Endothelial cell of umbilical vein (primary cell): ENCODE measurements around the gene MALSU1. TPM values are rescaled to one million over a fixed set of nuclear protein-coding genes. Genes with fewer than 3 reads are reported as not detected.

ENCODE experiments used
- BruUV-seq: library from RNA; stranded (reverse); fragments of 400-500 nt; replicated peaks from 2 replicates; lab custom pipeline; 2021; lab: Mats Ljungman, UMichigan
- CTCF ChIA-PET: fragments of 300-600, 350-600 bp; sonication (Branson Sonifier 250); formaldehyde crosslinking; loops from one replicate; lab custom pipeline; 2021; ENCODE audit warnings: antibody characterized with exemption, inconsistent platforms; lab: Charles Lee
- POLR2A ChIA-PET: fragments of 300-600, 350-600 bp; sonication (Branson Sonifier 250); formaldehyde crosslinking; loops from one replicate; lab custom pipeline; 2021; ENCODE audit warnings: antibody characterized with exemption, inconsistent platforms; lab: Charles Lee
- DNase-seq: peaks from one replicate; pipeline ENCODE4 v3.0.0-alpha.2; 2011; ENCODE audit warnings: low read depth, low spot score
- FAIRE-seq: peaks from 2 replicates; lab custom pipeline; 2011; peaks lifted over from hg19 to GRCh38; lab: Jason Lieb, UNC
- H2AFZ ChIP-seq: 2 replicates; pipeline ENCODE4 v1.6.0; 2012; ENCODE audit warnings: low read depth, low read length, control low read depth, inconsistent platforms
- H3K27ac ChIP-seq: 2 replicates; pipeline ENCODE4 v1.5.1; 2011; ENCODE audit warnings: low read depth, mild to moderate bottlenecking, control low read depth, low read length, moderate library complexity; ENCODE audit not compliant: insufficient read depth
- H3K27me3 ChIP-seq, 2 experiments: 2 replicates each; pipeline versions ENCODE4 v1.6.0 to v1.6.1; 2011; ENCODE audit warnings: low read length in 2 of 2, mixed read lengths in 1 of 2; ENCODE audit not compliant: control insufficient read depth in 2 of 2, insufficient read depth in 2 of 2
- H3K36me3 ChIP-seq, 2 experiments: 2 replicates in 1 of 2; 3 replicates in 1 of 2; pipeline ENCODE4 v1.5.1; 2011; ENCODE audit warnings: low read length in 2 of 2, mild to moderate bottlenecking in 1 of 2, moderate library complexity in 1 of 2; ENCODE audit not compliant: control insufficient read depth in 2 of 2, insufficient read depth in 2 of 2; ENCODE audit errors: extremely low read depth in 1 of 2
- H3K4me1 ChIP-seq: 3 replicates; pipeline ENCODE4 v1.5.1; 2011; ENCODE audit warnings: mild to moderate bottlenecking, low read length; ENCODE audit not compliant: control insufficient read depth, insufficient read depth; ENCODE audit errors: extremely low read depth
- H3K4me2 ChIP-seq: 2 replicates; pipeline ENCODE4 v1.6.1; 2011; ENCODE audit warnings: low read length, control low read depth, mixed read lengths; ENCODE audit not compliant: insufficient read depth
- H3K4me3 ChIP-seq, 3 experiments: fragments of 200-600 bp in 1 of 3; sonication (generic), shearing (Covaris generic) in 1 of 3; replicated peaks in 1 of 3; 2 replicates each; pipeline ENCODE4 v1.5.1; 2011 to 2016; ENCODE audit warnings: control low read depth in 3 of 3, low read length in 3 of 3, mild to moderate bottlenecking in 2 of 3, inconsistent platforms in 1 of 3, low read depth in 1 of 3, moderate library complexity in 1 of 3; ENCODE audit not compliant: insufficient read depth in 1 of 3
- H3K79me2 ChIP-seq: 2 replicates; pipeline ENCODE4 v1.6.0; 2012; ENCODE audit warnings: low read length, inconsistent platforms; ENCODE audit not compliant: control insufficient read depth, insufficient read depth
- H3K9ac ChIP-seq: replicated peaks from 2 replicates; pipeline ENCODE3; 2011; ENCODE audit warnings: low read length, control low read depth; ENCODE audit not compliant: insufficient read depth; ENCODE audit errors: extremely low read depth
- H3K9me1 ChIP-seq: replicated peaks from 3 replicates; pipeline ENCODE4 v1.6.0; 2011; ENCODE audit warnings: mild to moderate bottlenecking, low read length; ENCODE audit not compliant: control insufficient read depth, insufficient read depth; ENCODE audit errors: extremely low read depth
- H3K9me3 ChIP-seq: replicated peaks from 2 replicates; pipeline ENCODE4 v1.5.1; 2012; ENCODE audit warnings: low read length, inconsistent platforms; ENCODE audit not compliant: control insufficient read depth, insufficient read depth
- H4K20me1 ChIP-seq: replicated peaks from 2 replicates; pipeline ENCODE3; 2011; ENCODE audit warnings: mild to moderate bottlenecking, low read length; ENCODE audit not compliant: control insufficient read depth, insufficient read depth; ENCODE audit errors: extremely low read depth
- EZH2 ChIP-seq: IDR thresholded peaks from 2 replicates; pipeline ENCODE4 v1.6.1; 2012; ENCODE audit warnings: borderline replicate concordance, low read depth, mild to moderate bottlenecking, moderate library complexity, low read length, inconsistent platforms; ENCODE audit not compliant: severe bottlenecking
- FOS ChIP-seq: IDR thresholded peaks from 2 replicates; pipeline ENCODE4 v1.6.1; 2011; ENCODE audit warnings: mild to moderate bottlenecking, low read length, moderate library complexity, borderline replicate concordance; ENCODE audit not compliant: insufficient read depth
- GATA2 ChIP-seq: IDR thresholded peaks from 2 replicates; pipeline ENCODE4 v1.7.0; 2011; ENCODE audit warnings: low read depth, mild to moderate bottlenecking, moderate library complexity, mixed read lengths, low read length; ENCODE audit not compliant: insufficient read length, insufficient read depth
- JUN ChIP-seq: IDR thresholded peaks from 2 replicates; pipeline ENCODE4 v1.6.1; 2011; ENCODE audit warnings: borderline replicate concordance, low read depth; ENCODE audit not compliant: insufficient read length, insufficient read depth
- MYC ChIP-seq: IDR thresholded peaks from one replicate; pipeline ENCODE4 v1.6.1; 2011; ENCODE audit warnings: mild to moderate bottlenecking, low read depth, low read length
- POLR2A ChIP-seq: IDR thresholded peaks from 2 replicates; pipeline ENCODE4 v1.6.1; 2012; ENCODE audit warnings: low read depth, mild to moderate bottlenecking, control low read depth, low read length
- POLR2AphosphoS5 ChIP-seq: IDR thresholded peaks from 2 replicates; pipeline ENCODE4 v1.6.1; 2012; ENCODE audit warnings: low read depth, mild to moderate bottlenecking, control low read depth, low read length, moderate library complexity; ENCODE audit not compliant: insufficient read depth
- dilution Hi-C: fragments of 300-500 bp; cut with MboI; formaldehyde crosslinking; loops from one replicate; pipeline ENCODE4 v1.15.0; 2019; ENCODE audit warnings: low sequenced_read_pairs; ENCODE audit not compliant: extremely low pct_ligation_motif_present
- intact Hi-C: fragments of 100-400 bp; cut with micrococcal nuclease; formaldehyde crosslinking; loops from one replicate; pipeline ENCODE4 v1.10.0; 2022
- polyA plus RNA-seq, 4 experiments: library from polyadenylated mRNA; depleted of rRNA in 3 of 4; stranded (reverse) in 3 of 4; unstranded in 1 of 4; fragments of >200 nt; gene quantifications; 2 replicates each; pipeline versions ENCODE4 v1.2.1 to v1.2.3, GENCODE V29; 2011 to 2012; ENCODE audit warnings: missing spikeins in 1 of 4
- total RNA-seq: library from RNA; stranded (reverse); gene quantifications from 2 replicates; pipeline ENCODE4 v1.2.3, GENCODE V29; 2021
- TF ChIP-seq, protein P1 (sequence below), 2 donors: IDR thresholded peaks; 1 replicate in 1 of 2; 2 replicates in 1 of 2; pipeline ENCODE4 v1.5.1; 2011; ENCODE audit warnings: low read length in 2 of 2, mild to moderate bottlenecking in 2 of 2, moderate library complexity in 2 of 2, control low read depth in 1 of 2, inconsistent platforms in 1 of 2, low read depth in 1 of 2; ENCODE audit not compliant: insufficient read depth in 1 of 2; ENCODE audit errors: extremely low read depth in 1 of 2
- TF ChIP-seq, protein P2 (sequence below): IDR thresholded peaks from 2 replicates; pipeline ENCODE4 v1.6.1; 2011; ENCODE audit not compliant: insufficient read depth, insufficient read length

The MALSU1 gene
- total and polyA plus RNA-seq, 2 donors (not counting 3 experiments of a cell fraction or from before 2014, with no cell fraction given) = 62.6 to 68.0 TPM

DNA sequence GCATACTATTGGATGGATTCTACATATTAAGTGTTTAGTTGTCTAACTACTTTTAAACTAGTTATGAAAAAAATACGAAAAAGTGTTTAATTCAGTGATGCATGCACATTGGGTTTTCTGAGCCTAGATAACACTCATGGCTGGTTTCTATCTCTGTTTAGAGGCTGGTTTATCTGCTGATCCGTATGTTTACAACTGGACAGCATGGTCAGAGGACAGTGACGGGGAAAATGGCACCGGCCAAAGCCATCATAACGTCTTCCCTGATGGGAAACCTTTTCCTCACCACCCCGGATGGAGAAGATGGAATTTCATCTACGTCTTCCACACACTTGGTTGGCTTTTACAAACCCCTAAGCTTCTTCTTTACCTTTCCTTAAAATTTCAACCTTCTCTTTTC, 42.4 kb upstream of the MALSU1 start:
- POLR2A ChIA-PET = no interaction called here
- TF ChIP-seq EZH2 = no peak
- no peak for TF ChIP-seq GATA2
- TF ChIP-seq, protein P1, sequence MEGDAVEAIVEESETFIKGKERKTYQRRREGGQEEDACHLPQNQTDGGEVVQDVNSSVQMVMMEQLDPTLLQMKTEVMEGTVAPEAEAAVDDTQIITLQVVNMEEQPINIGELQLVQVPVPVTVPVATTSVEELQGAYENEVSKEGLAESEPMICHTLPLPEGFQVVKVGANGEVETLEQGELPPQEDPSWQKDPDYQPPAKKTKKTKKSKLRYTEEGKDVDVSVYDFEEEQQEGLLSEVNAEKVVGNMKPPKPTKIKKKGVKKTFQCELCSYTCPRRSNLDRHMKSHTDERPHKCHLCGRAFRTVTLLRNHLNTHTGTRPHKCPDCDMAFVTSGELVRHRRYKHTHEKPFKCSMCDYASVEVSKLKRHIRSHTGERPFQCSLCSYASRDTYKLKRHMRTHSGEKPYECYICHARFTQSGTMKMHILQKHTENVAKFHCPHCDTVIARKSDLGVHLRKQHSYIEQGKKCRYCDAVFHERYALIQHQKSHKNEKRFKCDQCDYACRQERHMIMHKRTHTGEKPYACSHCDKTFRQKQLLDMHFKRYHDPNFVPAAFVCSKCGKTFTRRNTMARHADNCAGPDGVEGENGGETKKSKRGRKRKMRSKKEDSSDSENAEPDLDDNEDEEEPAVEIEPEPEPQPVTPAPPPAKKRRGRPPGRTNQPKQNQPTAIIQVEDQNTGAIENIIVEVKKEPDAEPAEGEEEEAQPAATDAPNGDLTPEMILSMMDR (IDR thresholded peaks at IDR 0.05; ENCODE audit: extremely low read depth in 1 of 2, insufficient read depth in 1 of 2, low read depth in 1 of 2, low read length in 2 of 2) = no peak
- TF ChIP-seq JUN = no peak
- no peak for TF ChIP-seq POLR2A
- no peak for TF ChIP-seq MYC
- TF ChIP-seq FOS = no peak
- TF ChIP-seq, protein P2, sequence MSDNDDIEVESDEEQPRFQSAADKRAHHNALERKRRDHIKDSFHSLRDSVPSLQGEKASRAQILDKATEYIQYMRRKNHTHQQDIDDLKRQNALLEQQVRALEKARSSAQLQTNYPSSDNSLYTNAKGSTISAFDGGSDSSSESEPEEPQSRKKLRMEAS = no peak
- no peak for TF ChIP-seq POLR2AphosphoS5
- no TSS peak for BruUV-seq
- no peaks in the 10 kb centered on the region for H3K9me1 ChIP-seq
- H2AFZ ChIP-seq = no peak overlapping the region
- H4K20me1 ChIP-seq = no peaks in the 10 kb centered on the region
- no peak overlapping the region for H3K27ac ChIP-seq
- DNase-seq (no peak), FAIRE-seq (no peak)
- no peaks in the 10 kb centered on the region for H3K4me1 ChIP-seq
- peaks cover 15 to 42% of the 10 kb centered on the region in 2 experiments for H3K27me3 ChIP-seq
- H3K9me3 ChIP-seq = no peaks in the 10 kb centered on the region
- no peaks in the 10 kb centered on the region for H3K36me3 ChIP-seq
- H3K79me2 ChIP-seq = no peaks in the 10 kb centered on the region
- no peak overlapping the region for H3K4me3 ChIP-seq
- dilution Hi-C loops (no loop called here), intact Hi-C loops (no loop called here)
- CTCF ChIA-PET = interaction anchor here (1.8 kb wide), 1 partner anchor 12 kb away, joined by 5 read pairs; no protein-coding TSS in a partner anchor
- H3K4me2 ChIP-seq = no peak overlapping the region
- no peak overlapping the region for H3K9ac ChIP-seq
